GM19025 (cell line): ENCODE data around the gene ARAP1.

Experiments used
- ATAC-seq: cut with Tn5 transposase; IDR thresholded peaks from one replicate; pipeline ENCODE4 v1.9.1; 2021; ENCODE audit warnings: mild to moderate bottlenecking, low read depth, moderate library complexity; ENCODE audit not compliant: unreplicated experiment

ARAP1 gene

DNA sequence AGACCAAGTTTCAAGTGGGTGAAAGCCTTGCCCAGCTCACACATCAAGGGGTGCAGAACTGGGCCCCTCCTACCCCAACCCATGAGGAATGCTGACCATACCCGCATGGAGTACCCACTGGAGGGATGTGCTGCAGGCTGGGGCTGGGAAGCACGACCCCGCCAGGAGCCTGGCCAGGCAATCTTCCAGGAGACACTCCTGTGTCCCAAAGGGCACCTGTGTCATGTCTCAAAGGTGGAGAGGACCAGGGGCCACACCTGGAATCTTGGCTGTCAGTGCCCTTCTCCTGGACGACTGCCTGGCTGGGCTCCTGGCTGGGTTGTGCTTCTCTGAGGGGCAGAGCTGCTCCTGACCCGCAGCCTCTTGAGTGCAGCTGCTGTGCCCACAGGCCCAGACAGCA is 6.7 kb downstream of the ARAP1 start:
- ATAC-seq = no peak

DNA sequence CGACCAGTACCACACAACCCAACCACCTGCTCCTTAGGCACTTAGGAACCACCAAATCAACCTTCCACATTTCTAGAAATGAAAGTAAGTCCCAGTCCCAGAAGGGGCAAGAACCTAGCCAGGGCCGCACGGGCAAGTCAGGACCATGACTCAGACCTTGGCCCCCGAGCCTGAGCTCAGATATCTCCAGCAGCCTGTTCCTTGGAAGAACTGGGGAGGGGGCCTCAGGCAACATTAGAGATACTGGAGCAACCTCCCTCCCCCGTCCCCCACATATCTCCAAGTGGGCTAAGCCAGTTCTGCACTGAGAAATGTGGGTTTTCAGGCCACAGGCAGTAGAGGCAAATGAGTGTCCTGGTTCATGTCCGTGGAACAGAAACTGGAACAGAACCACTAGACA is 7.7 kb downstream of the ARAP1 start:
- ATAC-seq = no peak

- peak; percentile 51 for ATAC-seq
These were observed 8.6 kb downstream of the ARAP1 start for GRCh38 chr11:72743321-72744221.

GRCh38 chr11:72742513-72743320 is 9.5 kb downstream of the ARAP1 start:
- no peak for ATAC-seq

DNA sequence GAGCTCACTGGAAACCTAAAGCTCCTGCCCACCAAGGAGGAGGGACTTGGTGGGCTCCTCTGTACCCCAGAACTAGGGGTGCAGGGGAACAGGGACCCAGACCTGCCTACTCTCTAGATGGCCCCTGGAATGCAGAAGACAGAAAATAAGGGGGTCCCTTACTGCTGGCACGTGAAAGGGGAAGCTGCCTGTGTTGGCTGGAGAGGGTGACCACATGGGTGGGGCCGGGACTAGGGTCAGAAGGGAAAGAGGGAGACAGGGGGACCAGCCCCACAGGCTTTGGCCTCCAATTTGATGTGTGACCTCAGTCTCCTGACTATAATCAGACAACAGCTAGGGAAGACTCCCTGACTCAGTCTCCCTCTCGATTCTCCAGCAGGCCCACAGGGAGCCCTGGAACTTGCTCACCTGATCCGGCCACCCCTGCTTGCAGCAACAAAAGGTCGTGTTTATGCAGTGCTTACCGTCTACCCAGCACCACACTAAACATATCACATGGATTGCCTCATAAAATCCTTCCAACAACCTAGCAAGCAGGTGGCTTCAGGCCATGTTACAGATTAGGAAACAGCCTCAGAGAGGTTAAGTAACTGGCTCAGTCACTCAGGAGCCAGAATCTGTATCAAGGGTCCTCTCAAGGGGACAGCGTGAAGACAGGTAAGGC is 10.2 kb downstream of the ARAP1 start:
- ATAC-seq = no peak

DNA sequence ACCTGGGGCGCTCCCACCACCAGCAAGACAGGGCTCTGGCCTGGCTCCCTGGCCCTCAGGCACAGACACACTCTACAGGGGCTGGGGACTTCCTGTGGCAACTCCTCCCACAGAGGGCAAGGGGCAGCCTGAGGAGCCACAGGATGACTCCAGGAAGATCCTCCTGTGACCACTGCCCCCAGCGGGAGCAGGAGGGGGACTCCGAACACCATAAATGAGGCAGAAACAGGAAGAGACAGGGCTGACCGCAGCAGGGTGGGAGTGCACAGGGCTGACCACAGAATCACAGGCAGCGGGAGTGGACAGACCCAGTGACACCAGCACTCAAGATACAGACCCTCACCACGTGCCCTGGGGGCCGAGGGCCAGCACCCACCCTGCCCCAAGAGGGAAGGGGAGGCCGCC is 10.8 kb downstream of the ARAP1 start:
- ATAC-seq = no peak

GRCh38 chr11:72740562-72741428 is 11.4 kb downstream of the ARAP1 start:
- ATAC-seq = no peak

DNA sequence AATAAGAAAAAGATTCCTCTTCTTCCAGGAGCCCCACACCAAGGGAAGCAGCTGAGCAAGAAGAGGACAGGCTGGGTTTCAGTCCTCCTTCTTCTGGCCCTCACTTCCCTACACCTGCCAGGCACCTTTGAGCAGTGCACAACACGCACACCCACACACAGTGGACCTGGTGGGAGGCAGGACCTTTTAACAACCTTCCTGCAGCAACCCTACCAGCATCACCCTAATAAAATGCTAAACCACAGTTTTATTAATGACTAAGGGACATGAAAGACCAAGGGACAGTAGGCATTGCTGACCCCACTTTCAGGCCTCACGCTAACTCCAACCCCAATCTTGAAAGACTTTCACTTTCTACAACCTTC is 12.2 kb downstream of the ARAP1 start:
- no peak for ATAC-seq

DNA sequence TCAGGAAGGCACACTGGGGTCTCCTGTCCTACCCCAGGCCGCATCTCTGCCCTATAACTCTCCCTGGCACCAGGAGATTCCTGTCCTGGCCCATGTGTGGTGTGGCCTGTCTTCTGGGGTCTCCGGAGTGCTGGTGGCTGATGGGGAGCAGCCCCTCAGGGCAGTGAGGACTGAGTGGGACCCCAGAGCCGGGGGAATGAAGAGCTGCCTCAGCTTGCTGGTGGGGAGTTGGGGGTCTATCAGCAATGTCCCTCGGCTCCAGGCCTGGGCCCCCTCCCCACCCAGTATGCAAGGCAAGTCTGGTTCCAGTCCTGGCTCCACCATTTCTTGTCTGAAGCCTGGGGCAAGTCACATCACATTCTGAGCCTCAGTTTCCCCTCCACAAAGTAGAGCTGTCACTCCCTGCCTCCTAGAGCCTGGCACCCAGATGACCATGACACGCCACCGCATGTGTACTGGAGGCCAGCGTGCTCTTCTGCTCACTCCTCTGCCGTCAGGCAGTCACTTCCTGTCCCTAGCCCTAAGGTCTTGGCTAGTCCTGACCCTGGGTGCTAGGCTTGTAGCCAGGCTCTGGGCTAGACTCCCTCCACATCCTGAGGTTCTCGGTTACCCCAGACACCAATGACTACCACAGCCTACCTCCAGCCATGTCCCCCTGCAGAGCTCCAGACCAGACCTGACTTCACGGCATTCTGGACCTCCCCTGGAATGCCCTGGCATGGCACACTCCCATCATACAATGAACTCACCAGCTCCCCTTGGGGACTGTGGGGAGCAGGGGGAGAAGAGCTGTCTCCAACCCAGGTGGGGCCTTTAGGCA is 12.8 kb downstream of the ARAP1 start:
- ATAC-seq = no peak

DNA sequence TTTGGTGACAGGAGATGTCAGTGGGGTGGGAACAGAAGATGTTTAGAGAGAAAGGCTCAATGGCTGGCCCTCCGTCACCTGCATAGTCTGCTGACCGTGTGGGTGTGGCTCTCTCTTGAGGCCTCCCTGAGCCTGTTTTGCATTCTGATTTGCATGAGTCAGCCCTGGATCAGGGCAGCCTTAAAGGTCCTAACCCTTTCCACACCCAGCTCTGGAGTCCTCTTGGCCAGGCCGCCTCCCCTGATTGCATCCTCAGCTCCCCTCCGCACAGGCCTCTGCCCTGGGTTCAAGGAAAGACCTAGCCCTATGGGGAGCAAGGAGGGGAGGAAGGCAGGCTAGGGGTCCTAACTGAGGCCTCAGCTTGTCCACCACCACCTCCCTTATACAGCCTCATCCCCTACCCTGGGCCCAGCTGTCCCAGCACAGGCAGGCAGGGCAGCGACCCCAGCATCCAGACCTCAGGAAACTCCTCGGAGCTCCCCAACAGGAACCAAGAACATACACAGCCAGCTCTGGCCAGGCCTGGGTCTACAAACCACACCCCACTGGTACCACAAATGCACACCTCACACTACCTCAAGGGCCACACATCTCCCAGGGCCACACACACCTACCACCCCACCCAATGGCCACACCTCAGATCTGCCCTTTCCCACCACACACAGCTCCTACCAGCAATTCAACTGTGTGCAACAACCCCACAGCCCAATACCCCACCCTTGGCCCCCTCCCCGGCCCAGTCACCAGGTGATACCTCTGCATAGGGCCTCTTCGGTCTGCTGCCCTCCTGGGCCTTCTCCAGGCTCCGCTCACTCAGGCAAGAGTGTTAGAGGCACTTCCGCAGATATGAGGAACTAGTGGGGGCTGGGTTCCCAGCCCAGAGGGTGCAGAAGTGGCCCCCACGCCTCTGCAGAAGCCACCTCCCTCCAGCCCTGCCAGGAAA is 13.7 kb downstream of the ARAP1 start:
- ATAC-seq = no peak

GRCh38 chr11:72737336-72737735 is 14.9 kb downstream of the ARAP1 start:
- no peak for ATAC-seq

- ATAC-seq = no peak
These were observed 15.6 kb downstream of the ARAP1 start for GRCh38 chr11:72736452-72737069.

DNA sequence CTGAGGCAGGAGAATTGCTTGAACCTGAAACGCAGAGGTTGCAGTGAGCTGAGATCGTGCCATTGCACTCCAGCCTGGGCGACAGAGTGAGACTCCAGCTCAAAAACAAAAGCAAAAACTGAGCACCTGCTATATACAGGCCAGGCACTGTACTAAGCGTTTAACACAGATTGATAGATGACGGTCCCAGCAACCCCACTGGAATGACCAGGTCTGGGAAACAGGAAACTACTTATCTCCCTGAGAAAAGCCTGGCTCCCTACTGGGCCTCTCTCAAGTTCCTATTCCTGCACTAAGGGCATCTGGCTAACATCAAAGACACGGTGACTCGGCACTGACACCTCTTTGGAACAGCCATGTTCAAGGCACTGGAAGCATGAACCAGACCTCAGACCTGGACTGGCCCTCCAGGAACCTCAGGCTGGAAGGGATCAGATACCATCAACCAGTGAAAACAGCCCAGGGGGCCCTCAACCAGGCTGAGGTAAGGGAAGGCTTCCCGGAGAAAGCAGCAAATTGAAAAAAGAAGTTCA is 16.6 kb downstream of the ARAP1 start:
- no peak for ATAC-seq

DNA sequence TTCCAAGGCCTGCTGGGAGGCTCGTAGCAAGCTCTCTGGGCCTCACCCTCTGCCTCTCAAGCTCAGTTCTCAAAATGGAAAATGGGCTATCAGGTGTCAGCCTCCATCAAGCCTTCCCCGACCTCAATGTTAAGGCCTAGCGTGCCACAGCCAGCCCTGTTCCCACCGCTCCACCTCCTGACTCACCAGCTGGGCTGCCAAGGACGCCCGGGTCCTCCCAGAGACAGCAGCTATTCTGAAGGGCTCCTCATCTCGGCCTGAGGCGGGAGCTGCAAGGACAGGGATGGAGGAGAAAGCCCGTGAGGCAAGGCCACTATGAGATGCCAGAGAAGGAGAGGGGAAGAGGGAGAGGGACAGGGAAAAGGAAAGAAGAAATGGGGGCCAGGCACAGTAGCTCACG is 19.9 kb downstream of the ARAP1 start:
- no peak for ATAC-seq

DNA sequence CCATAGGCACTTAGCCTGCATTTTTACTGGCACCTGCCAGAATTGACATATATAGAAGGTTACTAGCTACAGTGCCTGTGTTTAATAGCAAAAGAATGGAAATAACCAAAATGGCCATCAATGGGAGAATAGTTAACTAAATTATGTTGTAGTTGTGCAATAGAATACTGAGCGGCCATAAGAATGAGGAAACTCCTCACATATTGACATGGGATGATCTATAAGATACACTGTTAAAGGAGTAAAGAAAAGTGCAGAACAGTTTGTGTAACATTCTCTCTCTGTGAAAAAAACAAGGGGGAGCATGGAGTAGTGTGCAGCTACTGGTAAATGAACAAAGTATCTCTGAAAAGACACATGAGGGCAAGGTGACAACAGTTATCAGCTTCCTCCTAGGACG is 21.5 kb downstream of the ARAP1 start:
- no peak for ATAC-seq

DNA sequence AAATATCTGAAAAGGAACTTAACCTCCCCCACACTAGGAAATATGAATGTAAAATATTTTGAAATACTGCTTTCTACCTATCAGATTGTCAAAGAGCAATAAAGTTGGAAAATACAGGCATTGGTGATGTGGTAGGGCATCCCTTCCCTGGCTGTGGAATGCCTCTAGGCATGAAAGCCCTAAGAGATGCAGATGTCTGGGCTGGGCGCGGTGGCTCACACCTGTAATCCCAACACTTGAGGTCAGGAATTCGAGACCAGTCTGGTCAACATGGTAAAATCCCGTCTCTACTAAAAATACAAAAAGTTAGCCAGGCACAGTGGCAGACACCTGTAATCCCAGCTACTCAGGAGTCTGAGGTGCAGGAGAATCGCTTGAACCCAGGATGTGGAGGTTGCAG is 22.0 kb downstream of the ARAP1 start:
- ATAC-seq = no peak

GRCh38 chr11:72727521-72727920 is 24.7 kb downstream of the ARAP1 start:
- no peak for ATAC-seq
